HG03039 (cell line): ENCODE measurements around the gene PRR23A.
"Not testable (repeated sequence)": the region's sequence is repeated elsewhere in the genome, so short reads cannot be mapped to it uniquely, and the experiment has no call there.

Source experiments
- ATAC-seq: cut with Tn5 transposase; IDR thresholded peaks from one replicate; pipeline ENCODE4 v1.9.1; 2021; ENCODE audit warnings: mild to moderate bottlenecking, moderate library complexity; ENCODE audit not compliant: unreplicated experiment

Gene PRR23A

GRCh38 chr3:139006051-139006716 is at the start of gene PRR23A:
Gene PRR23A, minus strand, starts transcription at chr3:139006268. Its CDS starts 0 bp downstream, at chr3:139006268.
- ATAC-seq, result no peak

- ATAC-seq, result no peak
These were observed 46.9 kb upstream of the PRR23A start for GRCh38 chr3:139052802-139053600.

- ATAC-seq, result no peak
These were observed 38.5 kb upstream of the PRR23A start, which contains the start of gene PRR23C for GRCh38 chr3:139044366-139045210. Gene PRR23C, minus strand, starts transcription at chr3:139044892. Its CDS starts 272 bp downstream, at chr3:139044620.

GRCh38 chr3:139043554-139044365 is 37.7 kb upstream of the PRR23A start:
- ATAC-seq, result no peak

GRCh38 chr3:139037478-139037877 is 31.4 kb upstream of the PRR23A start:
- ATAC-seq, result no peak

GRCh38 chr3:139032326-139033002 is 26.4 kb upstream of the PRR23A start:
- no peak for ATAC-seq

- not testable (repeated sequence) for ATAC-seq
These were observed 24.5 kb upstream of the PRR23A start for GRCh38 chr3:139030576-139030975.

- no peak for ATAC-seq
These were observed 18.9 kb upstream of the PRR23A start for GRCh38 chr3:139024968-139025367.

GRCh38 chr3:139020868-139021234 is 14.8 kb upstream of the PRR23A start, which contains the start of gene PRR23B:
Gene PRR23B, minus strand, starts transcription at chr3:139020926. Its CDS starts 265 bp downstream, at chr3:139020661.
- ATAC-seq, result no peak

GRCh38 chr3:139020036-139020867 is 14.2 kb upstream of the PRR23A start:
- no peak for ATAC-seq

- no peak for ATAC-seq
These were observed 10.5 kb upstream of the PRR23A start for GRCh38 chr3:139016430-139017048.

GRCh38 chr3:139005356-139005993 is 593 bp downstream of the PRR23A start:
- ATAC-seq, result no peak

- ATAC-seq, result no peak
These were observed 10.4 kb downstream of the PRR23A start for GRCh38 chr3:138995706-138996105.

GRCh38 chr3:138987181-138987580 is 18.9 kb downstream of the PRR23A start:
- ATAC-seq, result no peak

GRCh38 chr3:138985932-138986331 is 20.1 kb downstream of the PRR23A start:
- no peak for ATAC-seq

GRCh38 chr3:138984816-138985215 is 21.3 kb downstream of the PRR23A start:
- ATAC-seq, result no peak

GRCh38 chr3:138976047-138976446 is 30.0 kb downstream of the PRR23A start:
- no peak for ATAC-seq

GRCh38 chr3:138975351-138975750 is 30.7 kb downstream of the PRR23A start:
- ATAC-seq, result no peak
